NCI-H748 treated with DMSO at 0.1 percent for 48 hours (cell line): Measurements from ENCODE around the gene ANGEL2.
"Not testable (repeated sequence)": the region's sequence is repeated elsewhere in the genome, so short reads cannot be mapped to it uniquely, and the experiment has no call there.

Source experiments
- DNase-seq: peaks from one replicate; lab custom pipeline; 2025; lab: John Stamatoyannopoulos, UW

The ANGEL2 gene

DNA sequence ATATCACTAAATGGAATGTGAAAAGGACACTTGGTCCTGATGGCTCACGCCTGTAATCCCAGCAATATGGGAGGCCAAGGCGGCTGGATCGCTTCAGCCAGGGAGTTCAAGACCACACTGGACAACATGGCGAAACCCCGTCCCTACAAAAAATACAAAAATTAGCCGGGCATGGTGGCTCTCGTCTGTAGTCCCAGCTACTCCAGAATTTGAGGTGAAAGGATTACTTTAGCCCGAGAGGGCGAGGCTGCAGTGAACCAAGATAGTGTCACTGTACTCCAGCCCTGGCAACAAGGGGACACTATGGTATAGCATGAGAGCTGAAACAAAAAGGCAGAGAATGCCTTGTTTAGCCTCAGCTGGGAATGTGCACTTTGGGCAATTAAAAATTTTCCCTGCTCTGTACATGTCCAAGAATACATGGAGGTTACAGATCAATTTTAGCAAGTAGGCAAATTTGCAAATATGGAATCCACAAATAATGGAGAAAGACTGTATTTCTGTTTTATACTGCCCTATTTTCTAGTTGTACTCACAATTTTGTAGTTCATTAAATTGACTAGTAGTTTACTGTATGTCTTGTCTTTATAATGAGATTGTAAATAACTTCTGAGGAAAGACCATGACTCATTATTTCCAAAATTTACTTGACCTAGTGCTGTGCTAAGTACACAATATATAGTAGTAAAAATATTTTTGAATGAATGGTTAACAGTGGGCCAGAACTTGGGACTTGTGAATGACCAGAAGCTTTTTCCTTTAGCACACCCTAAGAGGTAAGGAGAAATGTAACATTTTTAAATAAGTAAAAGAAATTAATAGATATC, 2.0 kb upstream of the ANGEL2 start:
- DNase-seq = no peak

DNA sequence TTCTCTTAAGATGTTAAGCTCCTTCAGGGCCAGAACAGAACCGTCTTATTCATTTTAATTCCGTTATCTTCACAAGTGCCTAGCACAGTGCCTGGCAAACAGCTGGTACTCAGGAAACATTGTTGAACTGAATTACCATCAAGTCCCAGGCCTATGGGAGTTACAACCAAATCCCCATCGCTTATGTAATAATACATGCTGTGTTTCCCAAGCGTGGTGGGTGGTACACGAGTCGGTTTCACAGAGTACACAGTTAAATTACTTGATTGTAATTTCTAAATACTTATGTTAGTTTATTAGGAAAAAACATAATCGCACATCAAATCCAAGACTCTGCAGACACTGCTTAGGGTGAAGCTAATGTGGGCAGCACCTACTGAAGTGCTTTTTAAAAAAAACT, 1.0 kb downstream of the ANGEL2 start:
- no peak for DNase-seq

DNA sequence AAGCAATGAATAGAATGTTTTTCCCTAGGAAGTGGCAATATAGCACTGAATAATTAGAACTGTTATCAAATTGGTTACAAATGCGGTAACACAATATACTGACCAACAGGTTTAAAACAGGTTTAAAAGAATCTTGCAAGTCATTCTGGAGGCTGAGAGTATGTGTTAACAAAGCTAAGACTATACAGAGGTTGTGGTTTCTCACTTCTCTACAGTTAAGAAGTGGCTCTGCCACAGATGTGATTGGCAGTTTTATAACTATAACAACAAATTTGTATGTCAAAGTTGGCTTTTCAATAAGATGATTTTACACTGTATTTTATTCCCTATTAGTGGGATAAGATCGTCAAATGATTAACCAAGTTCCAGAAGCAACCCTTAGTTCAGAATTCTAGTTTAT, 7.1 kb downstream of the ANGEL2 start:
- DNase-seq = no peak

DNA sequence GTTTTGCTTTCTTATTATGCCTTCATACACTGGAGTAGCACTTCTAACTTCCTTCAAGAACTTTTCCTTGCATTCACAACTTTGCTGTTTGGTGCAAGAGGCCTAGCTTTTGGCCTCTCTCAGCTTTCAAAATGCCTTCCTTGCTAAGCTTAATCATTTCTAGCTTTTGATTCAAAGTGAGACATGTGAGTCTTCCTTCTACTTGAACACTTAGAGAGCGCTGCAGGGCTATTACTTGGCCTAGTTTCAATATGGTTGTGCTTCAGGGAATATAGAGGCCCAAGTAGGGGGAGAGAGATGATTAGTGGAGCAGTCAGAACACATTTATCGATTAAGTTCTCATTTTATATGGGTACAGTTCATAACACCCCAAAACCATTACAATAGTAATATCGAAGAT, 12.4 kb downstream of the ANGEL2 start:
- DNase-seq = no peak

DNA sequence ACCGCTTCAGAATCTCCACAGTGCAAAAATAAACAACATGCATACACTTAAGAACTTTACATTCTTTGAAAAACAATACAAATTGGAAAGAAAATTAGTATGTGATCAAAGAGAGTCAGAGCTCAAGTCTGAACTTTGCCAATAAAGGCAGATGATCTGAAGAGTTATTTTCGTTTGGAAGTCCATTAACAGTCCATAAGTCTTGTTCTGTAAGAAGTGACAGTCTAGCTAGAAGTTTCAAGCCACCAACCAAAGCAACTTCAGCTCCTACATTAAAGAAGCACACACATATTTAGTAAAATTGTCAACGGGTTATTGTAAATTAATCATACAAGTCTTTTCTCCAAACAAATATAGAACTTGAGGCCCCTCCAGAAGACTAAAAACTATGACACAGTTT, 20.7 kb downstream of the ANGEL2 start:
- DNase-seq = no peak

DNA sequence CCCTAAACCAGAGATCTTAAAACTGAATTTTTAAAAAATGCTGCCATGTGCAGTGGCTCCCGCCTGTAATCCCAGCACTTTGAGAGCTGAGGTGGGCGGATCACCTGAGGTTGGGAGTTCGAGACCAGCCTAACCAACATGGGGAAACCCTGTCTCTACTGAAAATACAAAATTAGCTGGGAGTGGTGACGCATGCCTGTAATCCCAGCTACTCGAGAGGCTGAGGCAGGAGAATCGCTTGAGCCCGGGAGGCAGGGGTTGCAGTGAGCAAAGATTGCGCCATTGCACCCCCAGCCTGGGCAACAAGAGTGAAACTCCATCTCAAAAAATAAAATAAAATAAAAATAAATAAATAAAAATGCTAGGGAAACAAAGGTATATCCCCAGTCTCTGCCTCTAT, 21.7 kb downstream of the ANGEL2 start:
- DNase-seq = not testable (repeated sequence)

DNA sequence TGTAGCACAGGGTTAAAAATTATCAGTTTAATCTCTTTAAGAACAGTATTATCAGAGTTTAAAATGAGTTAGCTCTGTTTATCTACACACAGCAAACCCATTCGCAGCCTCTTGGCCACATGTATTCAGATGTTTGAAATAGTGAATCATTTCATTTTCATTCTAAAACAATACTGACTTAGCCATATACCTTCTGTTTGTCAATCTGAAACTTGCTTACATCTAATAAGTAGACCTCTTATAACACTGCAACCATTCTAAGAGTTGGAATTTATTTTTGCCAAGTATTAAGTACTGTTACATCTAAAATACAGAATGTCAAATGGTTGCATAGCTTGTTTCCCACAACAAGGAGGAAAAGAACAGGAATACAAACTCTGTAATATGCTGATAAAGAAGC, 25.4 kb downstream of the ANGEL2 start:
- no peak for DNase-seq

DNA sequence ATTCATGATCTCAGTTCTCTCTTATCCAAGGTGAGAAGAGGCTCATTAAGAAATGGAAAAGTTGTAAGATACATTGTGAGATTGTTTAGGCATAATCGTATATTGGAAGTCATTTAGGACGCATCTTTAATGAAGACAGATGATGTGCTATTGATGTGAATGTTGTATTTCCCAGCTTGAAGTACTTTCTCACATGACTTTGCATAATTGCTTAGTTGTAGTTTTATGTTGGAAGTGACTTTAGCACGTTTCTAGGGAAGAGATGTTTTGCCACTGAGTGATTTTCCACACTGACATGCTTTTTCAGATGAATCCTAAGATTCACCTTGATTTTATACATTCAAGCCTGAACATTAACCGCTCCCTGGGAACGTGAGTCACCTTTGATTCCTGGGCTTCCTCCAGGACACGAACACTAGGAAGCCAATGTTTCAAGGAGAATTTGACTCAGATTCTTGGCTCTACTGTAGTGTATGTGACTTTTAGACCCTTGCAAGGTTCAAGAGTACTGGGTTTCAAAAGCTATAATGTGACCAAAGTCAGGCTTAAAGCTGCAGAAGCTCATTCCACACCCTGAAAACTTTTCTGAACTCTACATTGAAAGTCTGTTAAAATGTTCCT, 27.9 kb downstream of the ANGEL2 start:
- DNase-seq = no peak

DNA sequence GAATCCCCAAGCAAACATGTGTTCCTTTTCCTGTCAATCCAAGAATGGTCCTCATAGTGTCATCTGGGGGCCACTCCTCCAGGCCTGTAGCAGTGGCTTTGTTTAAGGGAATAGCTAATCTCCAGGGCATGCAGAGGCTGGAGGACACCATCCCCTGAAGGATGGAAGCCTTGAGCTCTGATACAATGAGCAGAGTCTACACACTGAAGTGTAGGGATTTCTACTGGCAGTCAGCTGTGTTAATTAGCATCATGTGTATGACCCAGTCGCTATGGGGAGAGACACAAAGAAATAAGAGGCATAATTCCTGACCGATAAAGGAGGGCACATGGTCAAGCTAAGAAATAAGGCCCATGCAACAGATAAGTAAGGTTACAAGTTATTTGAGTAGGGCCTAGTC, 29.1 kb downstream of the ANGEL2 start:
- DNase-seq = no peak

DNA sequence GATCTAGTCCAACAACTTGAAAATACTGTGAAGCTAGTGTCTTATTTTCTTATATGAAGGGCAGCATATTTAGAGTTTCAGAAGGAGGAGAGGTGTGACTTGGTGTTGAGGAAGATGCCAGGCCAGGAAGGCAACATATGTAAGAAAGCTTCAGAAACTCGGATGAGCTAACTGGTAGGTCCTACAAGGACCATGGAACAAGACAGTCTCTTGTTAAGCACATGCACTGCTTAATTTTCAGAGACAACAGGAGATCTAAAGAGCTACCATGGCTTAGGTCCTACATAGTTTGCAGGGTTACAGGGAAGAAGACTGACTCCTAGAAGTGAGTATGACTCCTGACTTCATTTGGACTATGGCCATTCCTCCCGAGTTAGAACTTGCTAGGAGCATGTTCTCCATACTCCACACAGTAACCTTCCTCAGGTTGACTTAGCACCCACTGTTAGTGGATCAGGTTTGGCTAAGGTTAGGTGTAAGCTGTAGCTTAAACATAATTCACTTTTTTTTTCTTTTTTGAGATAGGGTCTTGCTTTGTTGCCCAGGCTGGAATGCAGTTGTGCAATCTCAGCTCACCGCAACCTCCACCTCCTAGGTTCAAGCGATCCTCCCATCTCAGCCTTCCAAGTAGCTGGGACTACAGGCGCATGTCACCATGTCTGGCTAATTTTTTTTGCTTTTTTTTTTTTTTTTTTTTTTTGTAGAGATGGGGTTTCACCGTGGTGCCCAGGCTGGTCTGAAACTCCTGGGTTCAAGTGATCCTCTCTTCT, 31.0 kb downstream of the ANGEL2 start:
- DNase-seq = no peak

DNA sequence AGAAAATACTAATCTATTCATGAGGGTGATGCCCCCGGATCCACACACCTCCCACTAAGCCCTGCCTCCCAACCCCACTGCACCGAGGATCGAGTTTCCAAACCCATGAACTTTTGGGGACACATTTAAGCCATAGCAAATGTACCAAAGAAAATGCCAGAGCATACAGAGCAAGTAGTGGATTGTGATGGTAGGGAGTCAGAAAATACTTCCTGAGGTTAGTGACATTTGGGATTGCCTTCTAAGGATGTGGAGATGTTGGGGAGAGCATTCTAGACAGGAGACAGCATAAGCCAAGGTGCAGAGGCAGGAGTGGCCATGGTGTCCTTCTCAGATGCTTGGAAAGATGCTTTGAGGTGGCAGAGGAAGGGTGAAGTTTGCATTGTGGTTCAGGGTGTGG, 32.2 kb downstream of the ANGEL2 start:
- DNase-seq = no peak

DNA sequence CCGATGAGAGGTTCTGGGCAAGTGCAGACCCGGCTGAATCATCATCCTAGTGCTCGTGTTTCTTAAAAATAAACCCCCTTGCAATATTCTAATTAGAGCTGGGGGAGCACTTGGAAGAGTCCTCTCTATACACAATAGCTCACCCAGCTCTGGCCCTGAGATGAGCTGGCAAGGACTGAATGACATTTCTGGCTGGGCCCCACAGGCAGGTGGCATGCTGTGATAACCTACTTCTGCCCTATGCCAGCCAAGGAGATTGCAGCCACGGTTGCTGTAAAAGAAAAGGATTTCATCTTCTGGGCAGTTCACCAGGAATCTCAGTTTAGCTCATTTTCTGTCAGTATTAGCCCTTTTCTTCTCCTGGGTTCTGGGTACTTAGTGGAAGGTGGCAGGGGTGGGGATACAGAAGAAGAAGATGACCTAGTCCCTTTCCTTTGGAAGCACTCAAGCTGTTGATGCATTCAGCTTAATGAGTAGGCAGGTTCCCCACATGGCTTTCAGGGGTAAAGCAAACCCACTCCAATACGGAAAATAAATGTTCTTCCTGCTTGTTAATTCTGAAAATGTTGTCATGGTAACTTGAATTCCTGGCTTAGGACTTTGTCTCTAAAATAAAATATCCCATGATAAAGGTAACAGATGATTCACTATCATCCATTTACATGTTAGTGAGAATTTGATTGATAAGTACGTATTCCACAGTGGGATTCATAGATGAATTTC, 33.1 kb downstream of the ANGEL2 start:
- no peak for DNase-seq

DNA sequence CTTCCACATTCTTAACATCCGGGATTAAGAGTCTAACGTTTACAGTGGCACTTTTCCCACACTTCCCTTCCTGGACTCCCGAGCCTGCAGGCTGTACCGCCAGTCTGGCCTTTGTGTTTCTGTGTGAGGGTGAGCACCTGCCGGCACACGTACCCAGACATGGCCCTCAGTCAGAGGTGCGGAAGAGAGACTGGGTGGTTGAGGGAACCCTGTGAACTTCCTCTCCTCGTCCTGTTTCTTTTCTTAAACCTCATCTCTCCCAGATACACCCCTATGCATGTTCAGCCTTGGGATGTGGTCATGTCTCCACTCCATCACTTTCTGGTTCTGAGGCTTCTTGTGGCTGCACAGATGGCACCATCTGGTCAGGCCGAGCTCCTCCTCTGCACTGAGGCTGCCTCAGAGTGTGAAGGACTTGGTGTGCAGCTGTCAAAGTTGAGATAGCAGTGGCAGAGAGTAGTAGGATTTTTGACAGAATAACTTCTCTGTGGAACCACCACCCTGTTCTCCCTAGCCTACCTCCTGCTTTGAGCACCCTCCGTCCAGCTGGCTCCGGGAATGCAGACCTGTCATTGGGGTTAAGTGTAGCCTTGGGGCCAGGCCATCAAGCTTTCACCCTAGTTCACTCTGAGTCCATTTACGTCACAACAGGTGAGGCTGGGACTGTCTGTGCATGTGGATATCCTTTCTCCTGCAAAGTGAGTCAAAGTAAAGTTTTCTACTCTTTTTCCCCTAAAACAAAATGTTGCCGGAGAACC, 33.9 kb downstream of the ANGEL2 start:
- DNase-seq = no peak

DNA sequence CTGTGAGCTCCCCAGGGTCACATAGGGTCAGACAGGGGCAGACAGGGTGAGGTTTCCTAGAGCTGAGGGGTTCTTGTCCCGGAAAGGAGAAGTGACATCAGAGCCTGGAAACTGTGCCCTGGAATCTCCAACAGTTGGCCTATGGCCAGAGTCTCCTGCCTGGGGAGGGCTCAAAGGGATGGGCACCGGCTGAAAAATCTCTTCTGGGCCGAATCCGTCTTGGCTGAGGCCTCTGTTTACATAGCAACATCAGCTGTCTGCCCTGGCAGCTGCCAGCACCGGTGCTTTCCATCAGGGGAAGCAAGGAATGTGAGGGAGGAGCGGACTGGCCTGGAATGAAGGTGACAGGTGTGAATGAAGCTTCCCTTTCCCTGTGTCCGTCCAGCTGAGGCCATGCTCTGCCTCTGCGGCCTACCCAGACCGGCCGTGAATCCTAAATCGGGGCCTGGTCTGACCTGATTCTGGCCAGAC, 34.6 kb downstream of the ANGEL2 start:
- no peak for DNase-seq

DNA sequence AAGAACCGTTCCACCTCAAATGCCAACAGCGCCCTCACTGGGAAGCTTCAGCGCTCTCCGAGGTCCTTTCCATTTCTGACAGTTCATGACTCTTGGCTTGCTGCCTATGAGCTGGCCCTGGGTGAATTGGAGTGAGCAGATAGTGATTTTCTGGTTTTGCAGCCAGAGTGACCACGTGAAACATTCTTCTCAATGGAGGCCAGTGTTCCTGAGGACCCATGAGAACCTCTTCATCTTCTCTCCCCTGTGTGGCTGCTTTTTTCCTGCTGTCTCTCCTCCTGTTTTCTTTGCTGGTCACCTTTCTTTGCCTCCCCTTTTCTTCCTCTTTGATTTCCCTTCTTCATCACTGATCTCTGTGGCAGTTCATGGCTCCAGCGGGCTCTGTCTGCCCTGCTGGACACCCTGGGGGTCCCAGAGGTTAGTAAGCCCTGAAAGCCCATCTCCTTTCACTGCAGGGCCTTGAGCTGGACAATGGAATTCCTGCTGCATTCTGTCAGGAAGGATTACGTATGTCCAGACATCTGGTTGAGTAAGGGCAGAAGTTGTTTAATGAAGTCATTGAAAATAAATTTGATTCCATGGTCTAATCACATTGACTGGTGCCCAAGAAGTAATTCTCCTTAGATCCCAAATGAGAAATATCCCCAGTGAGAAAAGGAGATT, 35.4 kb downstream of the ANGEL2 start:
- no peak for DNase-seq

DNA sequence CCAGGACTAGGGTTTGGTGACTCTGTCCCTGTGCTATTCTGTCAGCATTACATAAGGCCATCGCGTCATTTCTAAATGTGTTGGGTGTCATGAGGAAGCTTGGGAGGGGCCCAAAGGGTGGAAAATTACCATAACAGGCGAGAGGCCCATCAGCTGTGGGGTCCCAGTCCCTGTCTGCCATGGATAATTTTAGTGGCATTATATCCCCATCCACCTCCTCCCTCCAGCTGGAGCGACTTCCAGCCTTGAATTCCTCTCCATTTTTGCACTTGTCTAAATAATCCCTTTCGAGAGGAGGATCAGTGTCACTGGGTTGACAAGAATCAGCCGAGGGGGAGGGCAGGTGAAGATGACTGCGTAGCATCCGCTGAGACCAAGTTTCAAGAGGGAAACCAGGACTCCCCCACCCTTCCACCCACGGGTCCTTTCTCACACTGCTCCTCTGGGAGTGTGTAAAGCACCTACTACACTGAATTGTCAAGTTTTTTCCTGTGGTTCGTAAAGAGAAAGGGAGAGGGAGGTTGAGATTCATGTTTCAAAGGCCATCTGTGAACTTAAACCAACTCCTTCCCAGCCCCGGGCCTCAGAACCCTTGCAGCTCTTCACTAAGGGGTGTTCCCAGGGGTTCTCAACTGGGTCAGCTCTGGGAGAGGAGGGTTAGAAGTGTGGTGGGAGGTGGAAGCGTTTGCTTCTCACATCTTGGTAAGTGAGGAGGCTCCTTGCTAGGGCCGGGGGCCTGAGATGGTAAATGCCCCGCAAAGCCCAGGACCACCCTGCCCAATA, 36.1 kb downstream of the ANGEL2 start:
- no peak for DNase-seq

DNA sequence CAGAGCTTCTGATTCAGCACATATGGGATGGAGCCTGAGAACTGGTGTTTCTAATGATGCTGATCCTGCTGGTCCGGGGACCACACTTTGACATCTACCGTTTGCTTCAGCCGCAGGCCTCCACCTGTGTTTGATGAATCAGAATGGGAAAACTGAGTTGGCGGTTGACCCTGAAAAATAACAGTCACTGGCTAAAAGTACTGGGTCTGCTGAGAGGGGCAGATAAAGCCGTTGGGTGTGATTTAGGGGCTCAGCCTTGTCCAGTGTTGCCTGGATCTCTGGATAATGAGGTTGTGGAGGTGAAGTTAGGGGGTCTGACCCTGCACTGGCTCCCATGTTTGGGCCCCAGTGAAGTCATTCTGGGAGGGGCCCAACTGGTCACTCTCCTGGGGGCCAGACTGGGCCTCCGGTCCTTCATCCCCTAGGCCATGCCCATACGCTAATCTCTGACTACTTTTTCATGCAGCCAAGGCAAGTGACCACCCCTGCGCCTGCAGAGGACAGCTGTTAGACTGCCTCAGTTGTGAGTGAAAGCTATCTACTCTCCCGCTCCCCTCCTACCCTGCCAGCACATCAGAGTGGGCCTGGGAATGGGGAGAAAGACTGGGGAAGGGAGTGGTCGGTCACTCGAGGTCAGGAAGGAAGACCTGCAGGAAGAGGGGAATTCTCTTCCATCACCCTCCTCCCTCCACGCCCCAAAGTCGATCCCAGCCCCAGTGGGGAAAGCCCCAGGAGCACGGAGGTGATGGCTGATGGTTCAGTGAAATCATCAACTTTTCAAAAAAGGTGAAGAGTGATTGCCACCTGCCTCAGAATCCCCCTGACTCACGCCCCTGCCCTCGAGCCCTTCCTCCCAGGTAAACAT, 37.7 kb downstream of the ANGEL2 start:
- DNase-seq = no peak

DNA sequence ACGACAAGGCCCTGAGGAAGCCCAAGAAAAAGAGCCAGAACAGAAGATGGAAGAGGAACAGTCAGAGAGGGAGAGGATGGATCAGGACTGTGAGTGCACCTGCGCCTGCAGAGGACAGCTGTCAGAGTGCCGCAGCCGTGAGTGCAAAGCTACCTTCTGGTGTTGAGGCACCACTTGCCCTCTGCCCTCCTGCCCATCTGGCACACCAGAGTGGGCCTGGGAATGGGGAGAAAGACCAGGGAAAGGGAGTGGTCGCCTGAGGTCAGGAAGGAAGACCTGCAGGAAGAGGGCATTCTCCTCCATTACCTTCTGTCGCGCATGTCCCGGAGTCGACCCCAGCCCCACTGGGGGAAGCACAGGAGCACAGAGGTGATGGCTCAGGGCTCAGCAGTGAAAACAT, 39.1 kb downstream of the ANGEL2 start:
- no peak for DNase-seq
